PC-3 (cell line): Measurements from ENCODE around the gene TMED9.

Source experiments
- EZH2 ChIP-seq: fragments of 300-600 bp; sonication (generic); IDR thresholded peaks from one replicate; pipeline ENCODE4 v1.6.1; 2017; ENCODE audit warnings: antibody characterized with exemption, mild to moderate bottlenecking, low read length; ENCODE audit not compliant: unreplicated experiment
- EZH2phosphoT487 ChIP-seq: fragments of 300-600 bp; sonication (generic); IDR thresholded peaks from 2 replicates; pipeline ENCODE4 v1.6.1; 2018; ENCODE audit warnings: mild to moderate bottlenecking, antibody characterized with exemption, low read length, borderline replicate concordance
- TF ChIP-seq, protein P1 (sequence below): fragments of 300-600 bp; sonication (generic); conservative IDR thresholded peaks from 2 replicates; pipeline ENCODE4 v1.5.1; 2017; ENCODE audit warnings: antibody characterized with exemption, low read depth, mild to moderate bottlenecking, low read length

DNA sequence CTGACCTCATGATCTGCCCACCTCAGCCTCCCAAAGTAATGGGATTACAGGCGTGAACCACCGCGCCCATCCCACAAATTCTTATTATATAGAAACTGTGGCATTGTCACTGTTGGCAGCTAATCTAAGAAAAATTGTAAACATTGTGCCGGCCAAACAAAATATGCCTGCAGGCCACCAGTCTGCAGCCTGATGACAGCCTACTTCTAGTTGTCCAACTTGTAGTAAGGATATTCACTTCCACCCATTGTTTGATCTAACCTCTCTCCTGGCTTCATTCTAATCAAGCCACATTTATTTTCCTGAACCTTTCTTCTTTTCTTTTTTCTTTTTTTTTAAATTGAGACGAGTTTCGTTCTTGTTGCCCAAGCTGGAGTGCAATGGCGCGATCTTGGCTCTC, 13.7 kb upstream of the TMED9 start:
- TF ChIP-seq EZH2phosphoT487 (no peak), EZH2 (no peak)
- TF ChIP-seq, protein P1, sequence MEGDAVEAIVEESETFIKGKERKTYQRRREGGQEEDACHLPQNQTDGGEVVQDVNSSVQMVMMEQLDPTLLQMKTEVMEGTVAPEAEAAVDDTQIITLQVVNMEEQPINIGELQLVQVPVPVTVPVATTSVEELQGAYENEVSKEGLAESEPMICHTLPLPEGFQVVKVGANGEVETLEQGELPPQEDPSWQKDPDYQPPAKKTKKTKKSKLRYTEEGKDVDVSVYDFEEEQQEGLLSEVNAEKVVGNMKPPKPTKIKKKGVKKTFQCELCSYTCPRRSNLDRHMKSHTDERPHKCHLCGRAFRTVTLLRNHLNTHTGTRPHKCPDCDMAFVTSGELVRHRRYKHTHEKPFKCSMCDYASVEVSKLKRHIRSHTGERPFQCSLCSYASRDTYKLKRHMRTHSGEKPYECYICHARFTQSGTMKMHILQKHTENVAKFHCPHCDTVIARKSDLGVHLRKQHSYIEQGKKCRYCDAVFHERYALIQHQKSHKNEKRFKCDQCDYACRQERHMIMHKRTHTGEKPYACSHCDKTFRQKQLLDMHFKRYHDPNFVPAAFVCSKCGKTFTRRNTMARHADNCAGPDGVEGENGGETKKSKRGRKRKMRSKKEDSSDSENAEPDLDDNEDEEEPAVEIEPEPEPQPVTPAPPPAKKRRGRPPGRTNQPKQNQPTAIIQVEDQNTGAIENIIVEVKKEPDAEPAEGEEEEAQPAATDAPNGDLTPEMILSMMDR, result no peak
